ENCODE data around the gene SAE1.

SAE1 gene

DNA sequence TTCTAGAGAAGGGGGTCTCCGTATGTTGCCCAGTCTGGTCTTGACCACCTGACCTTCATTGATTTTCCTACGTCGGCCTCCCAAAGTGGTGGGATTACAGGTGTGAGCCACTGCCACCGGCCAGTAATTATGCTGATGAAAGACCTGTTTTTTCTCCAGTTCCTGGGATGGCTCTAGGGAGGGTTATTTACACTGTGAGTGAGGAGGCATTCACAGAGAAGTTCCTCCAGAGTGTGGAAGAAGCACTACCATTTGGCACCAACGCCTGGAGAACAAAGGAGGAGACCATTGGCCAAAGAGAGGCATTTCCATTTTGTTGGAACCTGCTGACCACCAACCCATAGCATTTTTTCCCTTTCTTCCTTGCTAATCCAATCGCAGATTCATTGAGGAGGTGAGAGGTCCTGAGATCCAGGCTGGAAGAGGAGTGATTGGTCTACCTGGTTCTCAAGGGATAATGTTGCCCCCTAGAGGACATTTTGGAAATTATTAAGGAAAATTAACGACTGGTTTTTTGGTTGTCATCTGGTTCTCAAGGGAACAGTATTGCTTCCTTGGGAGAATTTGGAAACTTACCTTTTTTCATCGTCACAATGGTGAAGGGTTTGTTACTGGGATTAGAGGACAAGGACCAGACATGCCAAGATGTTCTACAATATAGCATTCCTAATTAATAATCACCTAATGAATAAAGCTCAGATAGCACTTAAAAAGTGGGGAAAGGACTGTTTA is 5.5 kb upstream of the SAE1 start:
- no peak for TF ChIP-seq ZFX (IDR thresholded peaks at IDR 0.05)
- TF ChIP-seq, protein P1, sequence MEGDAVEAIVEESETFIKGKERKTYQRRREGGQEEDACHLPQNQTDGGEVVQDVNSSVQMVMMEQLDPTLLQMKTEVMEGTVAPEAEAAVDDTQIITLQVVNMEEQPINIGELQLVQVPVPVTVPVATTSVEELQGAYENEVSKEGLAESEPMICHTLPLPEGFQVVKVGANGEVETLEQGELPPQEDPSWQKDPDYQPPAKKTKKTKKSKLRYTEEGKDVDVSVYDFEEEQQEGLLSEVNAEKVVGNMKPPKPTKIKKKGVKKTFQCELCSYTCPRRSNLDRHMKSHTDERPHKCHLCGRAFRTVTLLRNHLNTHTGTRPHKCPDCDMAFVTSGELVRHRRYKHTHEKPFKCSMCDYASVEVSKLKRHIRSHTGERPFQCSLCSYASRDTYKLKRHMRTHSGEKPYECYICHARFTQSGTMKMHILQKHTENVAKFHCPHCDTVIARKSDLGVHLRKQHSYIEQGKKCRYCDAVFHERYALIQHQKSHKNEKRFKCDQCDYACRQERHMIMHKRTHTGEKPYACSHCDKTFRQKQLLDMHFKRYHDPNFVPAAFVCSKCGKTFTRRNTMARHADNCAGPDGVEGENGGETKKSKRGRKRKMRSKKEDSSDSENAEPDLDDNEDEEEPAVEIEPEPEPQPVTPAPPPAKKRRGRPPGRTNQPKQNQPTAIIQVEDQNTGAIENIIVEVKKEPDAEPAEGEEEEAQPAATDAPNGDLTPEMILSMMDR (conservative IDR thresholded peaks at IDR 0.05), result peak; percentile 68
- H3K27ac ChIP-seq, result no peak overlapping the region

DNA sequence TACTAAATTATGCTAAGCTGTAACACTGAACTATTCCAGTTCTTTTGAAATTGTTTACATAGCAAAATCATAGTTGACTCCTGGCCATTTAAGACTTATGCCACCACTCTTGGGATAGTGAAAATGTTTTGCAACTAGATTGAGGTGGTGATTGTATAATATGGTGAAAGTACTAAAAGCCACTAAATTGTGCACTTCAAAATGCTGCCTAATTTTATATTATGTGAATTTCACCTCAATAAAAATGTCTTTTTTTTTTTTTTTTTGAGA is 5.0 kb upstream of the SAE1 start:
- H3K27ac ChIP-seq, result no peak overlapping the region
- TF ChIP-seq, protein P1 (conservative IDR thresholded peaks at IDR 0.05), result no peak
- TF ChIP-seq ZFX (IDR thresholded peaks at IDR 0.05), result no peak

DNA sequence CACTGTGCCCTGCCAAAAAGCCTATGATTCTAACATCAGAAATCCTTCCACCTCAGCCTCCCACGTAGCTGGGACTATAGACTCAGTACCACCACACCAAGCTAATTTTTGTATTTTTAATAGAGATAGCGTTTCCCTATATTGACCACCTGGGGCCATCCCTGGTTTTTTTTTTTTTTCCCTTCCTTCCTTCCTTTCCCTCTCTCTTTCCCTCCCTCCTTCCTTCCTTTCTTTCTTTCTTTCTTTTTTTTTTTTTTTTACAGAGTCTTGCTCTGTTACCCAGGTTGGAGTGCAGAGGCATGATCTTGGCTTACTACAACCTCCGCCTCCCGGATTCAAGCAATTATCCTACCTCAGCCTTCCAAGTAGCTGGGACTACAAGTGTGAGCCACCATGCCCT is 1.1 kb upstream of the SAE1 start:
- no peak for TF ChIP-seq ZFX (IDR thresholded peaks at IDR 0.05)
- TF ChIP-seq, protein P1 (conservative IDR thresholded peaks at IDR 0.05), result no peak
- no peak overlapping the region; the same call in 1 of the 2 replicates for H3K27ac ChIP-seq

DNA sequence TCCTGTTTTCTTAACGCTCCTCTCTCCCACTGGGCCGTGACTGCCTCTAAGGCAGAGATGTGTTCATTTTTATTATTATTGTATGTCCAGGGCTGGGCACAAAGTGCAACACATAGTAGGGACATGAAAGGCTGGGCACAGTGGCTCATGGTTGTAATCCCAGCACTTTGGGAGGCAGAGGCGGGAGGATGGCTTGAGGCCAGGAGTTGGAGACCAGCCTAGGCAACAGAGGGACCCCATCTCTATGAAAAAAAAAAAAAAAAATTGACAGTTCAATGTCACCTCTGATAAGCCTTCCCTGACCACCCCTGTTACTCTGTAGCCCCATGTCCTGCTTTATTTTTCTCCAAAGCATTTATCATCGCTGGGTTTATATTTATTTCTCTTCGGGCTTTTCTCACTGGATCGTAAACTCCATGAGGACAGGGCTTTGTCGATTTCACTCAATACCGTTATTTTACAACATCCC is 481 bp upstream of the SAE1 start:
- H3K27ac ChIP-seq, result peak overlapping the region; percentile 93; the same call in 1 of the 2 replicates
- no peak for TF ChIP-seq ZFX (IDR thresholded peaks at IDR 0.05)
- TF ChIP-seq, protein P1 (conservative IDR thresholded peaks at IDR 0.05), result no peak

DNA sequence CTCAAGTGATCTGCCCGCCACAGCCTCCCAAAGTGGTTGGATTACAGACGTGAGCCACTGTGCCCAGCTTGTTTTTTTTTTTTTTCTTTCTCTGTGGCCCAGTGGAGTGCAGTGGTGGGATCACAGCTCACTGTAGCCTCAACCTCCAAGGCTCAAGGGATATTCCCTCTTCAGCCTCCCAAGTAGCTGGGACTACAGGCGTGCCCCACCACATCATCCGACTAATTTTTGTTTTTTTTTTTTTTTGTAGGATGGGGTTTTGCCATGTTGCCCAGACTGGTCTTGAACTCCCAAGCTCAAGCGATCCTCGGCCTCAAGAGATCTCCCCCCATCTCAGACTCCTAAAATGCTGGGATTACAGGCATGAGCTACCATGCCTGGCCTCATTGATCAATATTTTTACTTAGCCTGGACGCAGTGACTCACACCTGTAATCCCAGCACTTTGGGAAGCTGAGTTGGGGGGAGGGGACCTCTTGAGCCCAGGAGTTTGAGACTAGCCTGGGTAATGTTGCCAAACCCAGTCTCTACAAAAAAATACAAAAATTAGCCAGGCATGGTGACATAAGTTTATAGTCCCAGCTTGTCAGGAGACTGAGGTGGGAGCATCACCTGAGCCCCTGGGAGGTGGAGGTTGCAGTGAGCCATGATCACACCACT is 1.7 kb downstream of the SAE1 start:
- TF ChIP-seq, protein P1 (conservative IDR thresholded peaks at IDR 0.05), result no peak
- TF ChIP-seq ZFX (IDR thresholded peaks at IDR 0.05), result no peak
- H3K27ac ChIP-seq, result peak overlapping the region; percentile 93

DNA sequence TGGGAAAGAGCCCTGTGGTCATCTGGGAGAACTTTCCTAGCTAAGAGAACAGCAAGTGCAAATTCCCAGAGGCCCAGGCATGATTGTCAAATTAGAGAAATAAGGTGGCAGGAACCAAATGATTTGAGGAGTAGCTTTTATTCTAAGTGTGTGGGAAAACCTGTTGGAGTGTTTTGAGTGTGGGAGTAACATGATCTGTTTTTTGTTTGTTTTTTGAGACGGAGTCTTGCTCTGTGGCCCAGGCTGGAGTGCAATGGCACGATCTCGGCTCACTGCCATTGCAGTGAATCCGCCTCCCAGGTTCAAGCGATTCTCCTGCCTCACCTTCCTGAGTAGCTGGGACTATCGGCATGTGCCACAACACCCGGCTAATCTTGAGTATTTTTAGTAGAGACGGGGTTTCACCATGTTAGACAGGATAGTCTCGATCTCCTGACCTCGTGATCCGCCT is 2.4 kb downstream of the SAE1 start:
- TF ChIP-seq, protein P1 (conservative IDR thresholded peaks at IDR 0.05), result no peak
- no peak for TF ChIP-seq ZFX (IDR thresholded peaks at IDR 0.05)
- H3K27ac ChIP-seq, result peak overlapping the region; percentile 93

DNA sequence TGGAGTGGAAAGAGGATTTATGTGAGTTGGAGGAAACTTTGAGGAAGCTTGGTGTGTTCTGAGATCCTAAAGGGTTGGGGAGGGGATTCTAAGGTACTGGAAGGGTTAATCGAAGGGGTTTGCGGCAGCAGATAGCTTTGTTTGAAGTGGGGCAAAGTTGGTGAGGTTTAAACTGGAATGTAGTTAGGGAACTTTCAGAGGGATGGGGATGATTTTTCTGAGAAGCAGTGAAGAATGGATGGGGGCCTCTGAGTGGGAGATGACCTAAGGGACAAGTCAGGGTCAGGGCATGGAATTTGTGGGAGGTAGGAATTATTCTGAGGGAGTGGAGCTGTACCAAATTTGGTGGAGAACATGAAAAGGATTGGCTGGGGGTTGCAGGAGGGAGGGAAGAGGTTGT is 3.9 kb downstream of the SAE1 start:
- TF ChIP-seq ZFX (IDR thresholded peaks at IDR 0.05), result no peak
- TF ChIP-seq, protein P1 (conservative IDR thresholded peaks at IDR 0.05), result no peak
- H3K27ac ChIP-seq, result no peak overlapping the region
